H9 (cell line): Measurements from ENCODE around the gene SPATA25. TPM values are rescaled to one million over a fixed set of nuclear protein-coding genes. Genes with fewer than 3 reads are reported as not detected.

Experiments used
- DNase-seq: peaks from one replicate; pipeline ENCODE4 v3.0.0-alpha.2; 2017
- H2AFZ ChIP-seq: one replicate; pipeline ENCODE4 v1.6.1; 2013; ENCODE audit warnings: mild to moderate bottlenecking, low read length, control low read depth, moderate library complexity
- H2AK5ac ChIP-seq: 2 replicates; pipeline ENCODE4 v1.6.1; 2013; ENCODE audit warnings: low read length, control low read depth, mixed read lengths; ENCODE audit not compliant: insufficient read length
- H2BK120ac ChIP-seq: one replicate; pipeline ENCODE4 v1.6.1; 2013; ENCODE audit warnings: low read depth, mild to moderate bottlenecking, low read length, control low read depth, inconsistent platforms; ENCODE audit not compliant: poor library complexity, severe bottlenecking
- H2BK12ac ChIP-seq: 2 replicates; pipeline ENCODE4 v1.6.1; 2013; ENCODE audit warnings: low read length, control low read depth, mixed read lengths, low read depth; ENCODE audit not compliant: insufficient read length
- H2BK15ac ChIP-seq: 2 replicates; pipeline ENCODE4 v1.6.1; 2013; ENCODE audit warnings: low read depth, low read length, control low read depth
- H2BK20ac ChIP-seq: one replicate; pipeline ENCODE4 v1.6.1; 2013; ENCODE audit warnings: low read depth, mild to moderate bottlenecking, low read length, control low read depth, inconsistent platforms; ENCODE audit not compliant: poor library complexity, severe bottlenecking
- H2BK5ac ChIP-seq: 2 replicates; pipeline ENCODE4 v1.6.1; 2013; ENCODE audit warnings: low read length, control low read depth, mixed read lengths; ENCODE audit not compliant: insufficient read length
- H3K14ac ChIP-seq: 2 replicates; pipeline ENCODE4 v1.6.1; 2013; ENCODE audit warnings: low read length, control low read depth; ENCODE audit not compliant: insufficient read depth
- H3K18ac ChIP-seq: 2 replicates; pipeline ENCODE4 v1.6.1; 2013; ENCODE audit warnings: low read depth, mild to moderate bottlenecking, mixed read lengths, low read length, control low read depth; ENCODE audit not compliant: insufficient read length
- H3K23ac ChIP-seq: 2 replicates; pipeline ENCODE4 v1.6.1; 2013; ENCODE audit warnings: low read length, control low read depth, mixed read lengths, low read depth; ENCODE audit not compliant: insufficient read length
- H3K23me2 ChIP-seq: 2 replicates; pipeline ENCODE4 v1.6.1; 2013; ENCODE audit warnings: low read depth, mild to moderate bottlenecking, mixed read lengths, low read length, control low read depth; ENCODE audit not compliant: insufficient read length, poor library complexity, severe bottlenecking
- H3K27ac ChIP-seq: 2 replicates; pipeline ENCODE4 v1.5.1; 2013; ENCODE audit warnings: low read length, control low read depth, mixed read lengths, low read depth; ENCODE audit not compliant: insufficient read length
- H3K27me3 ChIP-seq: 2 replicates; pipeline ENCODE4 v1.6.1; 2013; ENCODE audit warnings: low read length, control low read depth, inconsistent platforms; ENCODE audit not compliant: insufficient read depth
- H3K4ac ChIP-seq: 2 replicates; pipeline ENCODE4 v1.6.1; 2013; ENCODE audit warnings: low read depth, mild to moderate bottlenecking, control low read depth, inconsistent platforms, low read length, moderate library complexity
- H3K4me1 ChIP-seq: 2 replicates; pipeline ENCODE4 v1.6.1; 2013; ENCODE audit warnings: low read length, control low read depth, inconsistent platforms; ENCODE audit not compliant: insufficient read depth
- H3K4me2 ChIP-seq: 2 replicates; pipeline ENCODE4 v1.6.1; 2013; ENCODE audit warnings: low read length, control low read depth, mixed read lengths; ENCODE audit not compliant: insufficient read length, insufficient read depth
- H3K56ac ChIP-seq: 2 replicates; pipeline ENCODE4 v1.6.1; 2013; ENCODE audit warnings: low read depth, mild to moderate bottlenecking, mixed read lengths, low read length, control low read depth; ENCODE audit not compliant: insufficient read length
- H3K79me1 ChIP-seq: 2 replicates; pipeline ENCODE4 v1.6.1; 2013; ENCODE audit warnings: low read depth, mild to moderate bottlenecking, moderate library complexity, low read length, control low read depth, inconsistent platforms; ENCODE audit not compliant: insufficient read depth, poor library complexity, severe bottlenecking
- H3K79me2 ChIP-seq: 2 replicates; pipeline ENCODE4 v1.6.1; 2013; ENCODE audit warnings: low read length, control low read depth, inconsistent platforms; ENCODE audit not compliant: insufficient read depth
- H3K9ac ChIP-seq: 2 replicates; pipeline ENCODE4 v1.6.1; 2013; ENCODE audit warnings: low read length, control low read depth, mixed read lengths; ENCODE audit not compliant: insufficient read length; ENCODE audit errors: extremely low read depth
- H3K9me3 ChIP-seq: one replicate; pipeline ENCODE4 v1.6.1; 2013; ENCODE audit warnings: low read depth, low read length, inconsistent platforms; ENCODE audit not compliant: control insufficient read depth
- H3T11ph ChIP-seq: one replicate; pipeline ENCODE4 v1.6.1; 2013; ENCODE audit warnings: mild to moderate bottlenecking, low read length, control low read depth, inconsistent platforms
- H4K20me1 ChIP-seq: one replicate; pipeline ENCODE4 v1.6.1; 2013; ENCODE audit not compliant: control insufficient read depth, insufficient read length, insufficient read depth
- H4K5ac ChIP-seq: 2 replicates; pipeline ENCODE4 v1.6.1; 2013; ENCODE audit warnings: low read depth, mild to moderate bottlenecking, mixed read lengths, low read length, control low read depth; ENCODE audit not compliant: insufficient read length
- H4K8ac ChIP-seq: replicated peaks from 2 replicates; pipeline ENCODE4 v1.6.1; 2013; ENCODE audit warnings: low read length, control low read depth, mixed read lengths, low read depth; ENCODE audit not compliant: insufficient read length
- H4K91ac ChIP-seq: 2 replicates; pipeline ENCODE4 v1.6.1; 2013; ENCODE audit warnings: low read depth, mild to moderate bottlenecking, moderate library complexity, mixed read lengths, low read length, control low read depth; ENCODE audit not compliant: insufficient read length
- H3K27ac Mint-ChIP-seq, 3 experiments: 2 replicates in 2 of 3; 3 replicates in 1 of 3; pipeline ENCODE4 v1.8.0; 2020 to 2021; ENCODE audit warnings: mixed read lengths in 3 of 3, mild to moderate bottlenecking in 1 of 3, moderate library complexity in 1 of 3
- H3K27me3 Mint-ChIP-seq: 2 replicates; pipeline ENCODE4 v1.8.0; 2021; ENCODE audit warnings: low read depth, mild to moderate bottlenecking, moderate library complexity, mixed read lengths
- H3K36me3 Mint-ChIP-seq, 3 experiments: 2 replicates in 2 of 3; 3 replicates in 1 of 3; pipeline ENCODE4 v1.8.0; 2020 to 2021; ENCODE audit warnings: low read depth in 3 of 3, mixed read lengths in 3 of 3; ENCODE audit not compliant: insufficient read depth in 1 of 3
- H3K4me1 Mint-ChIP-seq, 2 experiments: 2 replicates each; pipeline ENCODE4 v1.8.0; 2020; ENCODE audit warnings: mixed read lengths in 2 of 2
- H3K4me3 Mint-ChIP-seq, 2 experiments: 2 replicates in 1 of 2; 3 replicates in 1 of 2; pipeline ENCODE4 v1.8.0; 2020 to 2021; ENCODE audit warnings: mild to moderate bottlenecking in 2 of 2, mixed read lengths in 2 of 2, moderate library complexity in 1 of 2
- H3K9me3 Mint-ChIP-seq, 2 experiments: 2 replicates in 1 of 2; 3 replicates in 1 of 2; pipeline ENCODE4 v1.8.0; 2020; ENCODE audit warnings: mild to moderate bottlenecking in 2 of 2, mixed read lengths in 2 of 2, moderate library complexity in 1 of 2
- CTCF ChIP-seq: fragments of 200-600 bp; sonication (generic); conservative IDR thresholded peaks from 3 replicates; pipeline ENCODE4 v1.8.0; 2021; ENCODE audit warnings: antibody characterized with exemption, mild to moderate bottlenecking
- total RNA-seq: library from RNA; stranded (reverse); gene quantifications from 2 replicates; pipeline ENCODE4 v1.2.1, GENCODE V29; 2021

Gene SPATA25
- total RNA-seq, 1 experiment from 2014 or later, result 2.4 TPM

- H3K36me3 Mint-ChIP-seq, result peaks cover 0 to 4% (median 0%) of the 10 kb centered on the region in 3 experiments; a peak in 1 of 7 replicates
- Histone ChIP-seq H3K79me1 (no peaks in the 10 kb centered on the region), H4K20me1 (no peaks in the 10 kb centered on the region), H2BK15ac (no peak overlapping the region), H3K27me3 (no peaks in the 10 kb centered on the region), H3T11ph (no peak overlapping the region), H3K23me2 (no peaks in the 10 kb centered on the region), H2BK12ac (no peak overlapping the region), H2AFZ (no peak overlapping the region), H3K9me3 (no peaks in the 10 kb centered on the region), H3K23ac (no peak overlapping the region), H3K4ac (no peak overlapping the region), H4K8ac (no peak overlapping the region), H4K5ac (no peak overlapping the region), H3K4me2 (no peak overlapping the region), H2AK5ac (no peak overlapping the region), H2BK120ac (no peak overlapping the region), H3K27ac (no peak overlapping the region), H4K91ac (no peak overlapping the region), H3K18ac (no peak overlapping the region), H3K9ac (no peak overlapping the region), H2BK5ac (no peak overlapping the region), H3K4me1 (no peaks in the 10 kb centered on the region; the same call in 1 of the 2 replicates), H3K79me2 (no peaks in the 10 kb centered on the region), H3K56ac (no peak overlapping the region), H2BK20ac (no peak overlapping the region), H3K14ac (no peak overlapping the region)
- no peak for DNase-seq
- TF ChIP-seq CTCF, result no peak
- no peaks in the 10 kb centered on the region for H3K4me1 Mint-ChIP-seq
- H3K4me3 Mint-ChIP-seq, result no peak overlapping the region
- no peaks in the 10 kb centered on the region for H3K9me3 Mint-ChIP-seq
- no peaks in the 10 kb centered on the region for H3K27me3 Mint-ChIP-seq
- H3K27ac Mint-ChIP-seq, result no peak overlapping the region
Measured at GRCh38 chr20:45867819-45868176, 19.6 kb downstream of the SPATA25 start.
